ENCODE measurements around the gene MTCH1.

MTCH1 gene

DNA sequence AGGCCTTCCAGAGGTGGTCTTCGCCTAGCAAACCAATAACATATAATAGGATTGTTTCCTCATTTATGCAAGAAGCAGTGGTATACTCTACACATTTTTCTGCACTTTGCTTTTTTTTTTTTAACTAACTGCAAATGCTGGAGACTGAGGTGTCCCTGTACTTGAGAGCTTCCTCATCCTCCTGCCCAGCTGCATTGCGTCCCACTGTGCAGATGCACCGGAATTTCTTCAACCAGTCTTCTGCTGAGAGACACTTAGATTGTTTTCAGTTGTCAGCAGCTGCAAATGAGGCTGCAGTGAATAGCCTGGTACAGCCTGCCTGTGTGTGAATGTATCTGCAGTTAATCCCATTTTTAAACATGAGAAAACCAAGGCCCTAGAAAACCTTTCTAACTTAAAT, 31.0 kb upstream of the MTCH1 start:
- H3K4me1 ChIP-seq (ENCODE audit: control insufficient read depth, insufficient read depth, low read length, poor library complexity, severe bottlenecking): peaks cover 6% of the 10 kb centered on the region
- 91 to 94% methylated on average over 2 to 3 of the region's 3 CpGs for WGBS, 2 experiments (ENCODE audit: insufficient coverage in 2 of 2)
- no peak overlapping the region for H3K27ac ChIP-seq (ENCODE audit: low read depth, low read length, severe bottlenecking)
- no peak overlapping the region for H3K4me3 ChIP-seq (ENCODE audit: extremely low read depth, insufficient read depth, low read length, poor library complexity, severe bottlenecking)
- H3K36me3 ChIP-seq (ENCODE audit: control insufficient read depth, insufficient read depth, low read length): no peaks in the 10 kb centered on the region
- H3K9me3 ChIP-seq (ENCODE audit: control insufficient read depth, low read length): no peaks in the 10 kb centered on the region

- H3K4me1 ChIP-seq (ENCODE audit: control insufficient read depth, insufficient read depth, low read length, poor library complexity, severe bottlenecking): peaks cover 6% of the 10 kb centered on the region
- H3K27ac ChIP-seq (ENCODE audit: low read depth, low read length, severe bottlenecking): no peak overlapping the region
- 96 to 97% methylated on average over 7 to 8 of the region's 9 CpGs for WGBS, 2 experiments (ENCODE audit: insufficient coverage in 2 of 2)
- no peak overlapping the region for H3K4me3 ChIP-seq (ENCODE audit: extremely low read depth, insufficient read depth, low read length, poor library complexity, severe bottlenecking)
- H3K9me3 ChIP-seq (ENCODE audit: control insufficient read depth, low read length): no peaks in the 10 kb centered on the region
- H3K36me3 ChIP-seq (ENCODE audit: control insufficient read depth, insufficient read depth, low read length): no peaks in the 10 kb centered on the region
Measured at GRCh38 chr6:37015532-37015931, 29.5 kb upstream of the MTCH1 start.

- Histone ChIP-seq H3K36me3 (ENCODE audit: control insufficient read depth, insufficient read depth, low read length) (no peaks in the 10 kb centered on the region), H3K27ac (ENCODE audit: low read depth, low read length, severe bottlenecking) (no peak overlapping the region), H3K4me3 (ENCODE audit: extremely low read depth, insufficient read depth, low read length, poor library complexity, severe bottlenecking) (no peak overlapping the region), H3K4me1 (ENCODE audit: control insufficient read depth, insufficient read depth, low read length, poor library complexity, severe bottlenecking) (peaks cover 6% of the 10 kb centered on the region), H3K9me3 (ENCODE audit: control insufficient read depth, low read length) (no peaks in the 10 kb centered on the region)
- WGBS, 2 experiments (ENCODE audit: insufficient coverage in 2 of 2): 92 to 94% methylated on average over 7 of the region's 12 CpGs
Measured at GRCh38 chr6:37014667-37015066, 28.7 kb upstream of the MTCH1 start.

GRCh38 chr6:37013516-37014491, 27.8 kb upstream of the MTCH1 start:
- Histone ChIP-seq H3K36me3 (ENCODE audit: control insufficient read depth, insufficient read depth, low read length) (no peaks in the 10 kb centered on the region), H3K4me3 (ENCODE audit: extremely low read depth, insufficient read depth, low read length, poor library complexity, severe bottlenecking) (no peak overlapping the region), H3K4me1 (ENCODE audit: control insufficient read depth, insufficient read depth, low read length, poor library complexity, severe bottlenecking) (peaks cover 6% of the 10 kb centered on the region), H3K27ac (ENCODE audit: low read depth, low read length, severe bottlenecking) (no peak overlapping the region), H3K9me3 (ENCODE audit: control insufficient read depth, low read length) (no peaks in the 10 kb centered on the region)
- 88 to 89% methylated on average over 18 to 20 of the region's 21 CpGs for WGBS, 2 experiments (ENCODE audit: insufficient coverage in 2 of 2)

DNA sequence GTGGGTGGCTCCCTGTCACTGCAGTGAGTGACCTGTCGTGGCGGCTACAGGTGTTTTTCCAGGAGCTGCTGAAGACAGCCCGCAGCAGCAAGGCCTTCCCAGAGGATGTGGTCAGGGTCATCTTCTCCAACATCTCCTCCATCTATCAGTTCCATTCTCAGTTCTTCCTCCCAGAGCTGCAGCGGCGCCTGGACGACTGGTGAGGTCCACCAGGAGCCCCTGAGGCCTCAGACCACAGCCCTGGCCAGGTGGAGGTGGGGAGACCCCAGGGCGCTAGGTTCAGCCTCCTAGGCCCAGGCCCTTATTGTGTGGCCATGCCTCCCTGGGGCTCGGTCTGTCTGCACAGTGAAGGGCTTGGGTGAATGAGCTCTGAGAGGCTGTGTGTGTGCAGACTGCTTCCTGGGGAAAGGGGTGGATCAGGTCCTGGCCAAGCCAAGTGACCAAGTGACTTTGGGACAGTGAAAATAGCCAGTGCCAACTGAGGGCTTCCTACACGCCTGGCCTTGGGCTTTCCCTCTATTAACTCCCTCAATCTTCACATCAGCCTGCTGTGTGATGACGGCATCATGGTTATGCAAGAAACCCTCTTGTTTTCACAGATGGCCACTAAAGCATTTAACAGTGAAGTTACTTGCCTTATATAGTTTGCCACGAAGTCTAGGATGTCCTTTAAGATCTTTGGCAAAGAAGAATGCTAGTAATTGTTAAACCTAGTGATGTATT, 25.8 kb upstream of the MTCH1 start:
- no peaks in the 10 kb centered on the region for H3K4me1 ChIP-seq (ENCODE audit: control insufficient read depth, insufficient read depth, low read length, poor library complexity, severe bottlenecking)
- H3K4me3 ChIP-seq (ENCODE audit: extremely low read depth, insufficient read depth, low read length, poor library complexity, severe bottlenecking): no peak overlapping the region
- H3K36me3 ChIP-seq (ENCODE audit: control insufficient read depth, insufficient read depth, low read length): no peaks in the 10 kb centered on the region
- H3K27ac ChIP-seq (ENCODE audit: low read depth, low read length, severe bottlenecking): no peak overlapping the region
- H3K9me3 ChIP-seq (ENCODE audit: control insufficient read depth, low read length): no peaks in the 10 kb centered on the region
- WGBS, 2 experiments (ENCODE audit: insufficient coverage in 2 of 2): 88 to 95% methylated on average over 5 to 8 of the region's 11 CpGs

DNA sequence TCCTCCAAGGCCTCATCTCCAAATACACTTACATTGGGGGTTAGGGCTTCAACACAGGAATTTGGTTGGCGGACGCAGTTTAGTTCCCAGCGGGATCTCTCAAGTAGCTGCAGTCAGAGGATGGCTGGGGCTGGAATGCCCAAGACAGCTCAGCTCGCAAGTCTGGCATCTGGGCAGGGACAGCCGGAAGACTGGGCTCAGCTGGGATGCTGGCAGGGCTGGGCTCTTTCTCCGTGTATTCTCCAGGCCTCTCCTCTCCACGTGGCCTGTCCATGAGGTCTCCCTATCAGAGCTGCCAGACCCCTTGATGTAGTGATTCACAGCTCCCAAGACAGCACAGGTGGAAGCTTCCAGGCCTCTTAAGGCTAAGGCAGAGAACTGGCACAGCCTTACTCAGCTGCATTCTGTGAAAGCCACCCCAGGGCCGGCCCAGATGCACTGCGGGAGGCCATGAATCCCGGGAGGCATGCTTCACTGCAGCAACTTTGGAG, 24.5 kb upstream of the MTCH1 start:
- no peaks in the 10 kb centered on the region for H3K4me1 ChIP-seq (ENCODE audit: control insufficient read depth, insufficient read depth, low read length, poor library complexity, severe bottlenecking)
- 83 to 94% methylated on average over 6 to 10 of the region's 10 CpGs for WGBS, 2 experiments (ENCODE audit: insufficient coverage in 2 of 2)

DNA sequence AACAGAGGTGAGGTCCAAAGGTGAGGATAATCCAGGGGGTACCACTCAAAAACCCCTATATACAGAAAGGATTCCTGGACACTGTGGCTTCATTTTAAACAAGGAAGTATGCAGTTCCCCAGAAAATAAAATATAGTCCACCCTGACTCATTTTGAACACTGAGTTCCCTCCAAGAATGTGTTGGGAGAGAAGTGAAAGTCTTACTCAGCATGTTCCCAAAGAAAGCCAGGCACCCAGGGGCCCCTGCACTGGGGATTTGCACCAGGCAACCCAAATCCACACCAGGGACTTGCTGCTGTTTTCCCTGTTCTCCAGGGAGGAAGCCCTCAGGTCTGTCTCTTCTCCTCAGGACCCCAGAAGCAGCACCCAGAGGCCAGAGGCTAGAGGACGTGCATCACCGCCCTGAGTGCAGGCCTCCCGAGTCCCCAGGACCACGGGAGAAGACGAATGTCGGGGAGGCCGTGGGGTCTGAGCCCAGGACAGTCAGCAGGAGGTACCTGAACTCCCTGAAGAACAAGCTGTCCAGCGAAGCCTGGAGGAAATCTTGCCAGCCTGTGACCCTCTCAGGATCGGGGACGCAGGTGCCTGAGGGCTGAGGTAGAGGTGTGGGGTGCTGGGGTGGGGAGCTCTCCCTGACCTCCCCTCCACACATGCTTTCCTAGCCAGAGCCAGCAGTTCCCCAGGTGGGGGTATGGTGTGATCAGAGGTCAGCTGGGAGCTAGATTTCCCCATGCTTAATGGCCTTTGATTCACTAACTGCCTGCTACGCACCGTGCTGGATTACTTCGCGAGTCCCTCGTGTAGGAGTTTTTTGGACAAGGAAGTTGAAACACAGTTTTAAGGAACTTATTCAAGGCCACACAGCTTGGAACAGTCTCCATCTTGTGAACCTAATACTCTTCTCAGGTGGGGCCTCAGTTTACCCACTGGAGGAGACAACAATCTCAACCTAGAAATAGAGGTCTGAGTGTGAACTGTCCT, 22.8 kb upstream of the MTCH1 start:
- 94 to 97% methylated on average over 8 to 13 of the region's 15 CpGs for WGBS, 2 experiments (ENCODE audit: insufficient coverage in 2 of 2)
- no peaks in the 10 kb centered on the region for H3K9me3 ChIP-seq (ENCODE audit: control insufficient read depth, low read length)
- H3K36me3 ChIP-seq (ENCODE audit: control insufficient read depth, insufficient read depth, low read length): no peaks in the 10 kb centered on the region
- no peaks in the 10 kb centered on the region for H3K4me1 ChIP-seq (ENCODE audit: control insufficient read depth, insufficient read depth, low read length, poor library complexity, severe bottlenecking)
- H3K4me3 ChIP-seq (ENCODE audit: extremely low read depth, insufficient read depth, low read length, poor library complexity, severe bottlenecking): no peak overlapping the region
- H3K27ac ChIP-seq (ENCODE audit: low read depth, low read length, severe bottlenecking): no peak overlapping the region

More for the DNA sequence above, 24.5 kb upstream of the MTCH1 start:
- Histone ChIP-seq H3K9me3 (ENCODE audit: control insufficient read depth, low read length) (no peaks in the 10 kb centered on the region), H3K4me3 (ENCODE audit: extremely low read depth, insufficient read depth, low read length, poor library complexity, severe bottlenecking) (no peak overlapping the region), H3K36me3 (ENCODE audit: control insufficient read depth, insufficient read depth, low read length) (no peaks in the 10 kb centered on the region), H3K27ac (ENCODE audit: low read depth, low read length, severe bottlenecking) (no peak overlapping the region)

- WGBS, 2 experiments (ENCODE audit: insufficient coverage in 2 of 2): 81 to 87% methylated on average over 6 to 10 of the region's 12 CpGs
- Histone ChIP-seq H3K36me3 (ENCODE audit: control insufficient read depth, insufficient read depth, low read length) (no peaks in the 10 kb centered on the region), H3K27ac (ENCODE audit: low read depth, low read length, severe bottlenecking) (no peak overlapping the region), H3K4me1 (ENCODE audit: control insufficient read depth, insufficient read depth, low read length, poor library complexity, severe bottlenecking) (no peaks in the 10 kb centered on the region), H3K9me3 (ENCODE audit: control insufficient read depth, low read length) (no peaks in the 10 kb centered on the region), H3K4me3 (ENCODE audit: extremely low read depth, insufficient read depth, low read length, poor library complexity, severe bottlenecking) (no peak overlapping the region)
Measured at GRCh38 chr6:37007340-37008043, 21.5 kb upstream of the MTCH1 start.

GRCh38 chr6:37006793-37007339, 20.9 kb upstream of the MTCH1 start:
- H3K36me3 ChIP-seq (ENCODE audit: control insufficient read depth, insufficient read depth, low read length): no peaks in the 10 kb centered on the region
- H3K4me1 ChIP-seq (ENCODE audit: control insufficient read depth, insufficient read depth, low read length, poor library complexity, severe bottlenecking): no peaks in the 10 kb centered on the region
- no peaks in the 10 kb centered on the region for H3K9me3 ChIP-seq (ENCODE audit: control insufficient read depth, low read length)
- WGBS, 2 experiments (ENCODE audit: insufficient coverage in 2 of 2): 74 to 86% methylated on average over 3 to 5 of the region's 5 CpGs
- no peak overlapping the region for H3K27ac ChIP-seq (ENCODE audit: low read depth, low read length, severe bottlenecking)
- H3K4me3 ChIP-seq (ENCODE audit: extremely low read depth, insufficient read depth, low read length, poor library complexity, severe bottlenecking): no peak overlapping the region
